Thoracic aorta (tissue), 2 donors: Measurements from ENCODE around the gene CFAP20DC. TPM values are rescaled to one million over a fixed set of nuclear protein-coding genes. Genes with fewer than 3 reads are reported as not detected.

Source experiments
- ATAC-seq: fragments of 150-250 bp; one replicate; pipeline ENCODE4 v1.8.0; 2017; ENCODE audit warnings: low read depth; ENCODE audit not compliant: insufficient number of reproducible peaks, low FRiP score
- DNase-seq: peaks from one replicate; pipeline ENCODE4 v3.0.0-alpha.2; 2020; ENCODE audit warnings: low spot score
- H3K27ac ChIP-seq, 2 donors: fragments of 200-600 bp; sonication (generic); 1 replicate in 1 of 2; 2 replicates in 1 of 2; pipeline ENCODE4 v1.5.1; 2016; ENCODE audit warnings: mild to moderate bottlenecking in 2 of 2, moderate library complexity in 2 of 2
- H3K27me3 ChIP-seq: fragments of 200-600 bp; sonication (generic); replicated peaks from 2 replicates; pipeline ENCODE4 v1.6.0; 2016; ENCODE audit warnings: mild to moderate bottlenecking; ENCODE audit not compliant: insufficient read depth
- H3K36me3 ChIP-seq: fragments of 200-600 bp; sonication (generic); one replicate; pipeline ENCODE4 v1.5.1; 2016
- H3K4me1 ChIP-seq, 2 donors: fragments of 200-600 bp; sonication (generic); 1 replicate in 1 of 2; 2 replicates in 1 of 2; pipeline versions ENCODE4 v1.5.1 to v1.6.0; 2016; ENCODE audit warnings: low read depth in 2 of 2, mild to moderate bottlenecking in 1 of 2; ENCODE audit not compliant: control insufficient read depth in 1 of 2
- H3K4me3 ChIP-seq: fragments of 200-600 bp; sonication (generic); 2 replicates; pipeline ENCODE4 v1.5.1; 2016; ENCODE audit warnings: mild to moderate bottlenecking
- H3K9me3 ChIP-seq: fragments of 200-600 bp; sonication (generic); 2 replicates; pipeline ENCODE4 v1.5.1; 2016
- total RNA-seq, 2 donors: library from RNA; depleted of rRNA; stranded (reverse); fragments of >200 nt; gene quantifications; one replicate each; pipeline versions ENCODE4 v1.1.0 to v1.2.3, GENCODE V29; 2016
- TF ChIP-seq, protein P1 (sequence below): fragments of 200-600 bp; sonication (generic); IDR thresholded peaks from one replicate; pipeline ENCODE4 v1.5.1; 2019; ENCODE audit warnings: antibody characterized with exemption

CFAP20DC gene
- total RNA-seq, 2 donors from 2014 or later, result not detected

DNA sequence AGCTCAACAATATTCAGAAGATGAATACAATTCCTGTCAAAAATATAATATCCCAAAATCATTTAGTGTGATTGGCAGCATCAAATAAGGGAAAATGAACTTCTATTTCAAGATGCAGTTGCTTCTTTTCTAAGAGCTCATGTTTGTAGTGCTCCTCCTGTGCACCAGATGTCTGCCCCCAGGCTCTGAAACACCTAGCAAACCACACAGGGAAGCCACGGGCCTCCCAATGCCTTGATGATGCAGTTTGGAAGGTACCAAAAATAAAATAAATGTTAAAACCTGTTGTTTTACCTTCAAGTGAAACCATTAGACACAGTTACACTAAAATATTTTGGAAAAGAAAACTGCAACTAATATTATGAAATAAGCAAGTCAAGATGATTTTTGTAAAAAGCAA is 22.2 kb downstream of the CFAP20DC start:
- DNase-seq (no peak), ATAC-seq (no peak)
- H3K4me3 ChIP-seq, result no peak overlapping the region
- no peaks in the 10 kb centered on the region for H3K9me3 ChIP-seq
- TF ChIP-seq, protein P1, sequence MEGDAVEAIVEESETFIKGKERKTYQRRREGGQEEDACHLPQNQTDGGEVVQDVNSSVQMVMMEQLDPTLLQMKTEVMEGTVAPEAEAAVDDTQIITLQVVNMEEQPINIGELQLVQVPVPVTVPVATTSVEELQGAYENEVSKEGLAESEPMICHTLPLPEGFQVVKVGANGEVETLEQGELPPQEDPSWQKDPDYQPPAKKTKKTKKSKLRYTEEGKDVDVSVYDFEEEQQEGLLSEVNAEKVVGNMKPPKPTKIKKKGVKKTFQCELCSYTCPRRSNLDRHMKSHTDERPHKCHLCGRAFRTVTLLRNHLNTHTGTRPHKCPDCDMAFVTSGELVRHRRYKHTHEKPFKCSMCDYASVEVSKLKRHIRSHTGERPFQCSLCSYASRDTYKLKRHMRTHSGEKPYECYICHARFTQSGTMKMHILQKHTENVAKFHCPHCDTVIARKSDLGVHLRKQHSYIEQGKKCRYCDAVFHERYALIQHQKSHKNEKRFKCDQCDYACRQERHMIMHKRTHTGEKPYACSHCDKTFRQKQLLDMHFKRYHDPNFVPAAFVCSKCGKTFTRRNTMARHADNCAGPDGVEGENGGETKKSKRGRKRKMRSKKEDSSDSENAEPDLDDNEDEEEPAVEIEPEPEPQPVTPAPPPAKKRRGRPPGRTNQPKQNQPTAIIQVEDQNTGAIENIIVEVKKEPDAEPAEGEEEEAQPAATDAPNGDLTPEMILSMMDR, result no peak
- no peak overlapping the region for H3K27ac ChIP-seq
- no peaks in the 10 kb centered on the region for H3K36me3 ChIP-seq
- H3K4me1 ChIP-seq, result no peaks in the 10 kb centered on the region
- H3K27me3 ChIP-seq, result no peaks in the 10 kb centered on the region

DNA sequence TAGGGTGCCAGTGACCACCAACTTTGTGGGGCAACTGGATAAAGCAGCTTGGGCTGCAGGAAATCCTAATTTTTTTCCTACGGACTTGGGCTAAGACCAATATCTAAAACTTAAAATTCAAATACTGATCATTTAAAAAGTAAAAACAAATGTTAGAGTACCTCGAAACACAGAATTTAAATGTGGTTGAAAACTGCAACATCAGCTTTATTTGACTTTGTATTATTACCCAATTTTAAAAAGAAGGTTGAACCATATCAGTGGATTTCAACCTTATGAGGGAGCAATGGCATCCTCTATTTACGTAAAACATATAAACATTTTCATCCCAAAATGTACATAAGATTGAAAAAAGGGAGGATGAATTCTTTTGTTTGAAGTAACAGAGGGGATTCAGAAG is 26.2 kb downstream of the CFAP20DC start:
- no peaks in the 10 kb centered on the region for H3K4me1 ChIP-seq
- DNase-seq (no peak), ATAC-seq (no peak)
- H3K36me3 ChIP-seq, result no peaks in the 10 kb centered on the region
- TF ChIP-seq, protein P1, result no peak
- H3K4me3 ChIP-seq, result no peak overlapping the region
- no peak overlapping the region for H3K27ac ChIP-seq
- H3K27me3 ChIP-seq, result no peaks in the 10 kb centered on the region
- no peaks in the 10 kb centered on the region for H3K9me3 ChIP-seq

DNA sequence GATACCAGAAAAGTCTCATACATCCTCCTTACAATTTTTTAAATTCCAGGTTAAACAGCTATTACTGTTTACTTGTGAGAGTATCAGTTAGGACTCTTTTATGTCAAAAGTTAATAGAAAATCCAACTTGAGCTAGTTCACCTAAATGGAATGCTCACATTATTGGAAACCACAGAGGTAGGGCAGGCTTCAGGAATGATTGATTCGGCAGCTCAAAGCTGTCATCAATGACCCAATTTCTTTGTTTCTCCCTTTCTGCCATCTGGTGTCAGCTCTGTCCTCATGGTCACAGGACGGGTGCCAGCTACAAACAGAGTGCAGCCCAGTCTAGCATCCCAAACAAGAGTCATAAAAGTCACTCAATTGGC is 32.2 kb downstream of the CFAP20DC start:
- no peaks in the 10 kb centered on the region for H3K4me1 ChIP-seq
- H3K36me3 ChIP-seq, result no peaks in the 10 kb centered on the region
- H3K27me3 ChIP-seq, result no peaks in the 10 kb centered on the region
- no peak overlapping the region for H3K4me3 ChIP-seq
- no peak overlapping the region for H3K27ac ChIP-seq
- ATAC-seq (no peak), DNase-seq (no peak)
- TF ChIP-seq, protein P1, result no peak
- H3K9me3 ChIP-seq, result no peaks in the 10 kb centered on the region

DNA sequence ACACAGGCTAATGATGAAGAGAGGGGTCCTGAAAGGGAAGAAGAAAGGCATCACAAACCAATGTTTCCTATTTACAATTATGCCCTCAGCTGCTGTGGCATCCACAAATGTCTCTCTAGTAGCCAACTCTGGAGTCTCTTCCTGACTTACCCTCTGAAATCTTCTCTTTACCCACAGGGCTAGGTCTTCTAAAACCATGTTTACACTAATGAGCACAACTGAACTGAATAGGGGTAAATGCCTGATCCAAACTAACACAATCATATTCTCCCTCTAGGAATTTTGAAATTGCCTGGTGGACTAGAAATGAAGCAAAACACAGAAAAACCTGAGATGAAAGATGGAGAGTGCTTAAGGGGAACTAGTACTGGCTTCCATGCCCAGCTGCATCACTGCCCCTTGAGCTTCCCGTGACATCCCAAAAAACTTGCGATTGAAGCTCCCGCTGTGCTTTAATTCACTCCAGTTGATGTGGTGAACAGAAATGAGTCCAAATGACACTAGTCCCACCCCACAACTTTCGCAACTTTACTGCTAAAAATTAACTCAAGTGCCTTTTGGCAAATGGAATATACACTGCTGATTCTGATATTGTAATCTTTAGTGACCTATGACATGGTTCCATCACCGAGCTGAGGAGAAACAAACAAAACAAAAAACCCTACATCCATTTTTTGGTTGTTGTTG is 32.8 kb downstream of the CFAP20DC start:
- TF ChIP-seq, protein P1, result no peak
- H3K27ac ChIP-seq, result no peak overlapping the region
- DNase-seq (no peak), ATAC-seq (no peak)
- H3K9me3 ChIP-seq, result no peaks in the 10 kb centered on the region
- no peaks in the 10 kb centered on the region for H3K27me3 ChIP-seq
- no peaks in the 10 kb centered on the region for H3K36me3 ChIP-seq
- no peaks in the 10 kb centered on the region for H3K4me1 ChIP-seq
- H3K4me3 ChIP-seq, result no peak overlapping the region

DNA sequence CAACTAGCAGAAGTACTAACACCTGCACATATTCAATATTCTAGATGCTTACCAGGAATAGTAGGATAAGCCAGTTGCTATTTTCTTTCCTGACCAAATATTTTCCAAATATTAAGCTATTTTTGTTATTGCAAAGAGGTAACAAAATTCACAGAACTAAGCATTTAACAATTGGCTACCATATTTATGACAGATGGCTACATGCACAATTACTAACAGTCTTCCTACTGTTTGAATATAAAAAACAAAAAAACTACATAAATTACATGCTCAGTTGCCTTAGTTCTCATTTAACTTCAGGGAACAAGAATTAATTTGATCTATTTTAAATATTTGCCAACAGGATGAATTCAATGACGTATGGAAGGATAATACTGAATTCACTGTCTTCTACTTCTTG is 36.2 kb downstream of the CFAP20DC start:
- Histone ChIP-seq H3K4me3 (no peak overlapping the region), H3K27ac (no peak overlapping the region), H3K27me3 (no peaks in the 10 kb centered on the region), H3K9me3 (no peaks in the 10 kb centered on the region), H3K4me1 (no peaks in the 10 kb centered on the region), H3K36me3 (no peaks in the 10 kb centered on the region)
- TF ChIP-seq, protein P1, result no peak
- no peak for ATAC-seq
- DNase-seq, result no peak
